Ishikawa (cell line): ENCODE measurements around the gene WNT7A.

Experiments
- CEBPB ChIP-seq: IDR thresholded peaks from 2 replicates; pipeline ENCODE4 v1.6.1; 2012
- CREB1 ChIP-seq: IDR thresholded peaks from 2 replicates; pipeline ENCODE4 v1.6.1; 2012; ENCODE audit warnings: low read depth
- EGR1 ChIP-seq: IDR thresholded peaks from 2 replicates; pipeline ENCODE4 v1.6.1; 2012
- EP300 ChIP-seq: IDR thresholded peaks from 2 replicates; pipeline ENCODE4 v1.6.1; 2012; ENCODE audit warnings: borderline replicate concordance
- FOXM1 ChIP-seq: IDR thresholded peaks from 2 replicates; pipeline ENCODE4 v1.6.1; 2012; ENCODE audit warnings: low read depth, borderline replicate concordance
- NFIC ChIP-seq: IDR thresholded peaks from 2 replicates; pipeline ENCODE4 v1.6.1; 2012
- RAD21 ChIP-seq: IDR thresholded peaks from 2 replicates; pipeline ENCODE4 v1.6.1; 2012; ENCODE audit warnings: low read depth
- TAF1 ChIP-seq: IDR thresholded peaks from 2 replicates; pipeline ENCODE4 v1.6.1; 2012; ENCODE audit warnings: low read depth, mild to moderate bottlenecking
- TCF12 ChIP-seq: IDR thresholded peaks from 2 replicates; pipeline ENCODE4 v1.6.1; 2012; ENCODE audit warnings: low read depth
- TEAD4 ChIP-seq: IDR thresholded peaks from 2 replicates; pipeline ENCODE4 v1.6.1; 2012
- YY1 ChIP-seq: IDR thresholded peaks from 2 replicates; pipeline ENCODE4 v1.6.1; 2012; ENCODE audit warnings: low read depth
- ZBTB7A ChIP-seq: IDR thresholded peaks from 2 replicates; pipeline ENCODE4 v1.6.1; 2012; ENCODE audit warnings: low read depth
- TF ChIP-seq, protein P1 (sequence below): IDR thresholded peaks from 2 replicates; pipeline ENCODE4 v1.6.1; 2012; ENCODE audit warnings: low read depth, mild to moderate bottlenecking
- TF ChIP-seq, protein P2 (sequence below): IDR thresholded peaks from 2 replicates; pipeline ENCODE4 v1.6.1; 2012
- TF ChIP-seq, protein P3 (sequence below): IDR thresholded peaks from 2 replicates; pipeline ENCODE4 v1.6.1; 2012

Gene WNT7A

DNA sequence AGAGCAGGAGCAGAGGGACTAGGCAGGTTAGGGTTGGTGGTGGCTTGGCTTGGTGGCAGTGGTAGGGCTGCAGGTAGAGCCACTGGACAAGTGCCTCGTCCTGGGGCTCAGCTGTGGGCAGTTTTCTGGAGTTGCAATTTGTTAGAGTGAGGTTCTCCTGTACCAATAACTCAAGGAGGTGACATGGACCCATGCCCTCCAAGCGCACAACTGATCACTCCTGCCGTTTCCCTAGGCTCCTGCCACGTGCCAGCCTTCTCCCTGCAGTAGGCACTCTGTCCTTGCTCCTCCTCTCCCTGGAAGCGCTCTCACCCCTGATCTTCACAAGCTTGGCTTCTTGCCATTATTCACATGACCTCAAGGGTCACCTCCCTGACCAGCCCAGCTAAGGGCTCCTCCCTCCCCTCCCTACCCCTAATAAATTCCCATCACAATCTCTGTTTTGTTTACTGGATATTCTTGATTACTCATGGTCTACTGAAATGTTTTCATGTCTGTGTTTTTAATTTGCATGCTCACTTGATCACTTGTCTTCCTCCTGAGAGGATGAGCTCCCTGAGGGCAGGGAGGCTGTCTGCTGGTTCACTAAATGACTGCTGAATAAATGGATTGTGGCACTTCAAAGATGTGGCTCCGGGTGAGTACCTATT lies 3.3 kb downstream of the WNT7A start:
- TF ChIP-seq, protein P1, sequence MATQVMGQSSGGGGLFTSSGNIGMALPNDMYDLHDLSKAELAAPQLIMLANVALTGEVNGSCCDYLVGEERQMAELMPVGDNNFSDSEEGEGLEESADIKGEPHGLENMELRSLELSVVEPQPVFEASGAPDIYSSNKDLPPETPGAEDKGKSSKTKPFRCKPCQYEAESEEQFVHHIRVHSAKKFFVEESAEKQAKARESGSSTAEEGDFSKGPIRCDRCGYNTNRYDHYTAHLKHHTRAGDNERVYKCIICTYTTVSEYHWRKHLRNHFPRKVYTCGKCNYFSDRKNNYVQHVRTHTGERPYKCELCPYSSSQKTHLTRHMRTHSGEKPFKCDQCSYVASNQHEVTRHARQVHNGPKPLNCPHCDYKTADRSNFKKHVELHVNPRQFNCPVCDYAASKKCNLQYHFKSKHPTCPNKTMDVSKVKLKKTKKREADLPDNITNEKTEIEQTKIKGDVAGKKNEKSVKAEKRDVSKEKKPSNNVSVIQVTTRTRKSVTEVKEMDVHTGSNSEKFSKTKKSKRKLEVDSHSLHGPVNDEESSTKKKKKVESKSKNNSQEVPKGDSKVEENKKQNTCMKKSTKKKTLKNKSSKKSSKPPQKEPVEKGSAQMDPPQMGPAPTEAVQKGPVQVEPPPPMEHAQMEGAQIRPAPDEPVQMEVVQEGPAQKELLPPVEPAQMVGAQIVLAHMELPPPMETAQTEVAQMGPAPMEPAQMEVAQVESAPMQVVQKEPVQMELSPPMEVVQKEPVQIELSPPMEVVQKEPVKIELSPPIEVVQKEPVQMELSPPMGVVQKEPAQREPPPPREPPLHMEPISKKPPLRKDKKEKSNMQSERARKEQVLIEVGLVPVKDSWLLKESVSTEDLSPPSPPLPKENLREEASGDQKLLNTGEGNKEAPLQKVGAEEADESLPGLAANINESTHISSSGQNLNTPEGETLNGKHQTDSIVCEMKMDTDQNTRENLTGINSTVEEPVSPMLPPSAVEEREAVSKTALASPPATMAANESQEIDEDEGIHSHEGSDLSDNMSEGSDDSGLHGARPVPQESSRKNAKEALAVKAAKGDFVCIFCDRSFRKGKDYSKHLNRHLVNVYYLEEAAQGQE: no peak
- TF ChIP-seq EGR1: no peak
- TF ChIP-seq TCF12: no peak
- TF ChIP-seq EP300: no peak
- TF ChIP-seq, protein P2, sequence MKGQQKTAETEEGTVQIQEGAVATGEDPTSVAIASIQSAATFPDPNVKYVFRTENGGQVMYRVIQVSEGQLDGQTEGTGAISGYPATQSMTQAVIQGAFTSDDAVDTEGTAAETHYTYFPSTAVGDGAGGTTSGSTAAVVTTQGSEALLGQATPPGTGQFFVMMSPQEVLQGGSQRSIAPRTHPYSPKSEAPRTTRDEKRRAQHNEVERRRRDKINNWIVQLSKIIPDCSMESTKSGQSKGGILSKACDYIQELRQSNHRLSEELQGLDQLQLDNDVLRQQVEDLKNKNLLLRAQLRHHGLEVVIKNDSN: no peak
- TF ChIP-seq TEAD4: no peak
- no peak for TF ChIP-seq CEBPB

DNA sequence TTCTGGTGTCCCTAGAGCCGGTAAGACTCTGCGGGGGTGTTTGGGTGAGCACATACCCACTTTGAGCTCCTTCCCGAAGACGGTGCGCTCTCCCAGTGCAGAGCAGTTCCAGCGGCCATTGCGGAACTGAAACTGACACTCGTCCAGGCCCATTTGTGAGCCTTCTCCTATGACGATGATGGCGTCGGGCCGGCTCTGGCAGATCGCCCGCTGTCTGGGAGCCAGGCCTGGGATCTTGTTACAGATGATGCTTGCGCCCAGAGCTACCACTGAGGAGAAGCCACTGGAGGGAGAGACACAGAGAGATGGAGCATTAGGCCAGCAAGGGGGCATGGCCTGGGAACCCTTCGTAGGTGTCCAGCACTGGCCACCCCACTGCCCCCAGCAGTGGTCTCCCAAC lies 5.0 kb downstream of the WNT7A start:
- TF ChIP-seq YY1 (0 out of 2 replicates have a peak, but pooled peaks have one; percentile 27), EP300 (peak; percentile 6; the same call in 1 of the 2 replicates)
- TF ChIP-seq, protein P2: no peak

DNA sequence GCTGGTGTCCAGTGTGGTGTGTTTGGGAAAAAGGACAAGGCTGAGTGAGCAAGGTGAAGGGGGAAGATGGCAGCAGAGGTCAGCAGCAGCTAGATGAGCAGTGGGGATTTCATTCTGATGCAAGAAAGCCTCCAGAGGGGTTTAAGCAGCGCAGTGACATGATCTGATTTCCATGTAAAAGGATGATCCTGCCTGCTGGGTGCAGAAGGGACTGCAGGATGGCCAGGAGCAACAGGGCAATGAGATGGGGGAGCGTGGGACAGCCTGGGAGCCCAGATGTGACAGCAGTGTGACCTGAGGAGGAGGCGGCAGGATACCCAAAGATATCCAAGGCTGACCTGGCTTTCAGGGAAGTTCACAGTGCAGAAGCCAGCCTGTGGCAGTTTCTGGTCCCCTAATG lies 6.1 kb downstream of the WNT7A start:
- TF ChIP-seq ZBTB7A: no peak
- no peak for TF ChIP-seq EP300
- TF ChIP-seq, protein P2: no peak
- no peak for TF ChIP-seq TAF1
- TF ChIP-seq RAD21: no peak
- no peak for TF ChIP-seq TCF12
- TF ChIP-seq TEAD4: no peak
- no peak for TF ChIP-seq CEBPB

DNA sequence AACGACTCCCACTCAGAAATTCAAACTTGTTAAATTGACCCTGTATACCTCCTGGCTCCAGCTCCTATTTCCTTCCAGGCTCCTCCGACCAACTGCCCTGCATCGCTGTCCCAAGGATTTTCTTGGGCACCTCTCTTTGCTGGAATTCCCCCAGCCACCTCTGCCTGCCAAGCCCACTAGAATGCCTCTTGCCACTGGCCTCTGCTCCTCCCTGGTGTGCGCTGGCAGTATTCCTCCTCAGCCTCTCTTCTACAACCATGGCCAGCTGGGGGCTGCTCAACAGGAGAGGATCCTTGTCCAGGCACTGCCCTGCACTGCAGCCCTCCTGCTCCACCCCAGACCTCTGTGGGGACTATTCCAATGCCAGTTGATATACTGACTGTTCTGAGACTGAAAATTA lies 7.4 kb downstream of the WNT7A start:
- TF ChIP-seq, protein P1: no peak
- TF ChIP-seq RAD21 (no peak), EGR1 (no peak), NFIC (no peak), TCF12 (no peak), ZBTB7A (no peak), TAF1 (no peak), EP300 (no peak), YY1 (no peak), CREB1 (no peak), FOXM1 (no peak), TEAD4 (no peak), CEBPB (no peak)
- TF ChIP-seq, protein P2: no peak
- TF ChIP-seq, protein P3, sequence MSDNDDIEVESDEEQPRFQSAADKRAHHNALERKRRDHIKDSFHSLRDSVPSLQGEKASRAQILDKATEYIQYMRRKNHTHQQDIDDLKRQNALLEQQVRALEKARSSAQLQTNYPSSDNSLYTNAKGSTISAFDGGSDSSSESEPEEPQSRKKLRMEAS: no peak

DNA sequence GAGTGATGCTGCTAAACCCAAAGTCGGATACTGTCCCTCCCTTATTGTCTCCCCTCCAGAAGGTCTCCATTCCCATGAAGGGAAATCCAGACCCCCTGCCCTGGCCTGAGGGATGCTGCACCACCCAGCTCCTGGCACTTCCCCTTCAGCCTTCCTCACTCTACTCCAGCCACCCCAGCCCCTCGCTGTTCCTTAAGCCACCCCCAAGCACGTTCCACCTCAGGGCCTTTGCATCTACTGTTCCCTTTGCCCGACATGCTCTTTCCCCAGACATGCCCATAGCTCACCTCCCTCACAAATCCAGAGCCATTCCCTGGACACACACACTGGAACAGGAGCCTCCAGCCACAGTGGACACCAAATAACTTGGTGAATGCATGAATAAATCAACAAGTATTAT lies 8.1 kb downstream of the WNT7A start:
- TF ChIP-seq FOXM1: no peak
- no peak for TF ChIP-seq YY1
- no peak for TF ChIP-seq ZBTB7A

DNA sequence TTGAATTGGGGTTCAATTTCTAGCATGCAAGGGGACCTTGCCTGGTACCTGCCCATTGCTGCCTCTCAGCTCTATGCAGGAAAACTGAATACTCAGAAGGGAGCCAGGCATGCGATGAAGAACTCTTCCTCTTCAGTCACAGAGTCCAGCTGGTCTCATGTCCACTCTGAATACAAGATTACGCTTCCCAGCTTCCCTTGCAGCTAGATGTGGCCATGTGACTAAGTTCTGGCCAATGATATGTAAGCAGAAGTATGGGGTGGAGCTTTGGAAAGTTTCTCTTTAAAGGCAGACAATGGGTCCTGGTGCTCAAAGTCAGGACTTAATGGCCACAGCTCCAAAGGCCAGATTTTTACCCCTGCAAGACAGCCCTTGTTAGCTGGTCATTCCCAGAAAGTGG lies 9.0 kb downstream of the WNT7A start:
- TF ChIP-seq, protein P3: no peak
- TF ChIP-seq, protein P2: peak; percentile 79
- TF ChIP-seq CREB1: no peak
- TF ChIP-seq EGR1: no peak
